Activated CD8-positive, alpha-beta T cell treated with anti-CD3 and anti-CD28 coated beads for 36 hours (primary cell): ENCODE data around the gene USP10. TPM values are rescaled to one million over a fixed set of nuclear protein-coding genes. Genes with fewer than 3 reads are reported as not detected.

ENCODE experiments used
- ATAC-seq: fragments of 200-7000 bp; cut with Tn5 transposase; one replicate; pipeline ENCODE4 v1.10.0; 2021; ENCODE audit warnings: mild to moderate bottlenecking, moderate library complexity
- CTCF ChIA-PET: fragments of 350-600 bp; sonication (Branson Sonifier 250); formaldehyde crosslinking; loops from one replicate; lab custom pipeline; 2021; ENCODE audit warnings: antibody characterized with exemption; lab: Charles Lee
- POLR2A ChIA-PET: fragments of 350-600 bp; sonication (Branson Sonifier 250); formaldehyde crosslinking; loops from one replicate; lab custom pipeline; 2021; ENCODE audit warnings: antibody characterized with exemption; lab: Charles Lee
- DNase-seq: peaks from one replicate; pipeline ENCODE4 v3.0.0-alpha.2; 2020
- H3K27ac Mint-ChIP-seq: one replicate; pipeline ENCODE4 v1.8.0; 2021; ENCODE audit warnings: mild to moderate bottlenecking, mixed read lengths
- H3K27me3 Mint-ChIP-seq: one replicate; pipeline ENCODE4 v1.8.0; 2021; ENCODE audit warnings: mixed read lengths
- H3K36me3 Mint-ChIP-seq: one replicate; pipeline ENCODE4 v1.8.0; 2021; ENCODE audit warnings: low read depth, mixed read lengths
- H3K4me1 Mint-ChIP-seq: one replicate; pipeline ENCODE4 v1.8.0; 2021; ENCODE audit warnings: low read depth, mixed read lengths
- H3K4me3 Mint-ChIP-seq: one replicate; pipeline ENCODE4 v1.8.0; 2021; ENCODE audit warnings: mild to moderate bottlenecking, moderate library complexity, mixed read lengths
- H3K9me3 Mint-ChIP-seq: one replicate; pipeline ENCODE4 v1.8.0; 2021; ENCODE audit warnings: mixed read lengths
- intact Hi-C: fragments of 100-400 bp; cut with micrococcal nuclease; formaldehyde crosslinking; loops from one replicate; pipeline ENCODE4 v1.10.0; 2022
- total RNA-seq, 2 experiments: library from RNA; stranded (reverse); gene quantifications; one replicate each; pipeline ENCODE4 v1.2.3, GENCODE V29; 2021
- TF ChIP-seq, protein P1 (sequence below): fragments of 200-600 bp; IDR thresholded peaks from one replicate; pipeline ENCODE4 v1.8.0; 2022; ENCODE audit warnings: antibody characterized with exemption, mild to moderate bottlenecking

USP10 gene
- total RNA-seq, 2 experiments from 2014 or later, result 116 TPM

DNA sequence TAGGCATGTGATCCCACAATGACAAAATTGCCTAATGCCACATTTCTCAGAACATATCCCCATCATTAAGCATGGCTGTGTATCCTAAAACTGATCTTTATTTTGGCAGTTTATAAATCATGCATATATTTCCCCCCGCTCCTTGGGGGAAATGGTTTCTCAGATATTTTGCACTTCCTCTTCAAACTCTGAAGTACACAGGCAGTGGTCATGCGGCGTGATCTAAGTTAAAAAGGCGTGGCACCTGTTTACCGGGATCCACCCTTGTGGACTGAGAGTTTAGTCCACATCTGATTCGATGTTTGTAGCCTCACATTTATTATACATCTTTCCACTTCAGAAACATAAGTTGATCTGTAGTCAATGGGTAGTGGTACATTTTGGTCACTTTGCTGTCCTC is 51.4 kb downstream of the USP10 start:
- TF ChIP-seq, protein P1, sequence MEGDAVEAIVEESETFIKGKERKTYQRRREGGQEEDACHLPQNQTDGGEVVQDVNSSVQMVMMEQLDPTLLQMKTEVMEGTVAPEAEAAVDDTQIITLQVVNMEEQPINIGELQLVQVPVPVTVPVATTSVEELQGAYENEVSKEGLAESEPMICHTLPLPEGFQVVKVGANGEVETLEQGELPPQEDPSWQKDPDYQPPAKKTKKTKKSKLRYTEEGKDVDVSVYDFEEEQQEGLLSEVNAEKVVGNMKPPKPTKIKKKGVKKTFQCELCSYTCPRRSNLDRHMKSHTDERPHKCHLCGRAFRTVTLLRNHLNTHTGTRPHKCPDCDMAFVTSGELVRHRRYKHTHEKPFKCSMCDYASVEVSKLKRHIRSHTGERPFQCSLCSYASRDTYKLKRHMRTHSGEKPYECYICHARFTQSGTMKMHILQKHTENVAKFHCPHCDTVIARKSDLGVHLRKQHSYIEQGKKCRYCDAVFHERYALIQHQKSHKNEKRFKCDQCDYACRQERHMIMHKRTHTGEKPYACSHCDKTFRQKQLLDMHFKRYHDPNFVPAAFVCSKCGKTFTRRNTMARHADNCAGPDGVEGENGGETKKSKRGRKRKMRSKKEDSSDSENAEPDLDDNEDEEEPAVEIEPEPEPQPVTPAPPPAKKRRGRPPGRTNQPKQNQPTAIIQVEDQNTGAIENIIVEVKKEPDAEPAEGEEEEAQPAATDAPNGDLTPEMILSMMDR, result no peak
- peaks cover 18% of the 10 kb centered on the region for H3K36me3 Mint-ChIP-seq
- peaks cover 63% of the 10 kb centered on the region for H3K4me1 Mint-ChIP-seq
- H3K4me3 Mint-ChIP-seq, result no peak overlapping the region
- ChIA-PET POLR2A (interaction anchor here (1.0 kb wide), 1 partner anchor 62 kb away, joined by 3 read pairs; no protein-coding TSS in a partner anchor), CTCF (interaction anchor here (1.9 to 8.6 kb wide), 6 partner anchors 13 to 219 kb away, joined by 5 to 151 read pairs (median 28); no protein-coding TSS in a partner anchor)
- no peaks in the 10 kb centered on the region for H3K27me3 Mint-ChIP-seq
- peak overlapping the region; percentile 52 for H3K27ac Mint-ChIP-seq
- H3K9me3 Mint-ChIP-seq, result no peaks in the 10 kb centered on the region
- ATAC-seq (no peak), DNase-seq (no peak)
- intact Hi-C loops, result loop anchor here (5.0 kb wide), 2 partner anchors 201 to 216 kb away; no protein-coding TSS in a partner anchor

GRCh38 chr16:84751947-84752346 is 52.1 kb downstream of the USP10 start:
- DNase-seq, result peak; percentile 58
- intact Hi-C loops, result loop anchor here (5.0 kb wide), 2 partner anchors 200 to 215 kb away; no protein-coding TSS in a partner anchor
- peak; percentile 77 for ATAC-seq
- Mint-ChIP-seq H3K4me3 (no peak overlapping the region), H3K4me1 (peaks cover 65% of the 10 kb centered on the region), H3K27ac (peak overlapping the region; percentile 57), H3K27me3 (no peaks in the 10 kb centered on the region), H3K9me3 (no peaks in the 10 kb centered on the region), H3K36me3 (peaks cover 16% of the 10 kb centered on the region)
- ChIA-PET POLR2A (interaction anchor here (1.0 kb wide), 1 partner anchor 62 kb away, joined by 3 read pairs; no protein-coding TSS in a partner anchor), CTCF (interaction anchor here (1.9 to 8.6 kb wide), 7 partner anchors 13 to 219 kb away, joined by 5 to 151 read pairs (median 31); no protein-coding TSS in a partner anchor)
- TF ChIP-seq, protein P1, result no peak

GRCh38 chr16:84752600-84752999 is 52.8 kb downstream of the USP10 start:
- Mint-ChIP-seq H3K36me3 (peaks cover 12% of the 10 kb centered on the region), H3K4me1 (peaks cover 71% of the 10 kb centered on the region), H3K27me3 (no peaks in the 10 kb centered on the region), H3K9me3 (no peaks in the 10 kb centered on the region), H3K4me3 (no peak overlapping the region), H3K27ac (no peak overlapping the region)
- TF ChIP-seq, protein P1, result no peak
- CTCF ChIA-PET, result interaction anchor here (0.7 to 8.6 kb wide), 15 partner anchors 8 to 246 kb away, joined by 3 to 151 read pairs (median 8); partner anchors contain the start of gene KLHL36
- POLR2A ChIA-PET, result no interaction called here
- ATAC-seq, result no peak
- no peak for DNase-seq
- intact Hi-C loops, result loop anchor here (5.0 kb wide), 2 partner anchors 200 to 215 kb away; no protein-coding TSS in a partner anchor

DNA sequence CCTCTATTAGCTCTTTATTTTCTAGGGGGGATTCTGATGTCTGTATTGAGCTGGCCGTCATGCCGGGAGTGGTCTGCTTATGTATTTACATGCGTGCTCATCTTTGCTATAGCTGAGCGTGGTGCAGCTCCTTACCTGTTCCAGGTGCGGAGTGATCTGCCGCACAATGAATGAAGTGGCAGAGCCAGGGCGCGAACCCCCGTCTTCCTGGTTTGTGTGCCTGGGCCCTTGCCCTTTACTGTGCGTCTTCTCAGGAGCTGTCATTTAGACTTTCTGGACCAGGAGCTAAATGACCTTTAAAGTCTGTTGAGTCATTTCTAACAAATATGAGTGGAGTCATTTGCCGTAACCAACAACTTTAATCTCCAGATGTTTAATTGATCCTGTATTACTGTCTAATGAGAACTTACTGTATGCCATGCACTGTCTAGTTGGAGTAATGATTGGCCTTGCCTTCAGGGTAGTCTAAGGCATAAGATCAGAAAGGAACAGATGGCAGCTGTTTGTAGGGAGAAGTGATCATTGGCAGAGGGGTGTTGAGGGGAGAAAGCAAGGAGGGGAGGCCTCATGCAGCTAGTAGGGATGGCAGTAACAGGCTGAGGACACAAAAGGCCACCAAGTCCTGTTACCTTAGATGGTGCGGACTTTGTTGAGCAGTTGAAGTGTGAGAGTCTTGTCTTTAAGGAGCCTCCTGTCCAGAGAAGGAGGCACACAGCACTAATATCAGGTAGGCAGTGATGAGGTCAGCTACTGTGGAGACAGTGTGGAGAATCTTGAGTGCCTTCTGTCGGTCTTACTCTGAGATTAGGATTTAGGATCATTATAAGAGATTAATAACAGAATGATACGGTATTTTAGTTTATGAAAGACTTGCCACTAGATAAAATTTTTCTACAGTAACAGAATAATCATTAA is 53.9 kb downstream of the USP10 start:
- CTCF ChIA-PET, result interaction anchor here (0.9 to 8.6 kb wide), 32 partner anchors 9 to 252 kb away, joined by 3 to 151 read pairs (median 6); partner anchors contain the start of gene CRISPLD2
- POLR2A ChIA-PET, result interaction anchor here (1.1 to 1.6 kb wide), 2 partner anchors 53 to 89 kb away, joined by 3 to 4 read pairs; no protein-coding TSS in a partner anchor
- Mint-ChIP-seq H3K9me3 (no peaks in the 10 kb centered on the region), H3K27me3 (no peaks in the 10 kb centered on the region), H3K36me3 (peaks cover 14% of the 10 kb centered on the region), H3K4me1 (peaks cover 81% of the 10 kb centered on the region), H3K4me3 (no peak overlapping the region), H3K27ac (peak overlapping the region; percentile 13)
- DNase-seq, result no peak
- TF ChIP-seq, protein P1, result no peak
- ATAC-seq, result peak; percentile 17
- intact Hi-C loops, result loop anchor here (5.0 kb wide), 2 partner anchors 199 to 214 kb away; no protein-coding TSS in a partner anchor
